Measurements from ENCODE around the gene RABL6. TPM values are rescaled to one million over a fixed set of nuclear protein-coding genes. Genes with fewer than 3 reads are reported as not detected.
"Not testable (repeated sequence)": the region's sequence is repeated elsewhere in the genome, so short reads cannot be mapped to it uniquely, and the experiment has no call there.

RABL6 gene
- polyA plus RNA-seq, 3 donors = 58.6 to 61.1 (median 59.7) TPM

GRCh38 chr9:136832581-136832980, 24.8 kb downstream of the RABL6 start:
- no peak for DNase-seq (ENCODE audit: low read depth in 3 of 3, low spot score in 2 of 3)

DNA sequence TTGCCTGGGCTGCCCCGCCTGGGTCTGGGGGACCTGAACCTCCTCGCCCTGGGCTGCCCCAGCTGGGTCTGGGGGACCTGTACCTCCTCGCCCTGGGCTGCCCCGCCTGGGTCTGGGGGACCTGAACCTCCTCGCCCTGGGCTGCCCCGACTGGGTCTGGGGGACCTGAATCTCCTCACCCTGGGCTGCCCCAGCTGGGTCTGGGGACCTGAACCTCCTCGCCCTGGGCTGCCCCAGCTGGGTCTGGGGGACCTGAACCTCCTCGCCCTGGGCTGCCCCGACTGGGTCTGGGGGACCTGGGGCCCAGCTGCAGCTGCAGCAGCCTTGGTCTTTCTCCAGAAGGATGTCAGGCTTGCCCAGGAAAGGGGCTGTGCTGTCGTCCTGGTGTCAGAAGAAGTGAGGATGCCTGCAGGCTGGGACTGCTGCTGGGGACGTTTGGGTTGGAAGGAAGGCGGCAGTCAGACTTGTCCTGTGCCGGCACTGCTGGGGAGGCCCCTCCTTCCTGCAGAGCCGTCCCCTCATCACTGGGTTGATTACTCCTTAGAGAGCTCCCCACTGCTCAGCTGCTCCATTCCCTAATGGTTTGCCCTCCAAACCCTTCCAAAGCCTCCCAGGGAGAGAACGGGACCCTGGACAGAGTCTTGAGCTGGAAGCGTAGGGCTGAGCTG, 25.8 kb downstream of the RABL6 start:
- DNase-seq (ENCODE audit: low read depth in 3 of 3, low spot score in 2 of 3) = not testable (repeated sequence)

- no peak for DNase-seq (ENCODE audit: low read depth in 3 of 3, low spot score in 2 of 3)
Observed at GRCh38 chr9:136835162-136835931, 27.6 kb downstream of the RABL6 start.

- DNase-seq (ENCODE audit: low read depth in 3 of 3, low spot score in 2 of 3) = no peak
Observed at GRCh38 chr9:136835932-136836904, 28.5 kb downstream of the RABL6 start.

DNA sequence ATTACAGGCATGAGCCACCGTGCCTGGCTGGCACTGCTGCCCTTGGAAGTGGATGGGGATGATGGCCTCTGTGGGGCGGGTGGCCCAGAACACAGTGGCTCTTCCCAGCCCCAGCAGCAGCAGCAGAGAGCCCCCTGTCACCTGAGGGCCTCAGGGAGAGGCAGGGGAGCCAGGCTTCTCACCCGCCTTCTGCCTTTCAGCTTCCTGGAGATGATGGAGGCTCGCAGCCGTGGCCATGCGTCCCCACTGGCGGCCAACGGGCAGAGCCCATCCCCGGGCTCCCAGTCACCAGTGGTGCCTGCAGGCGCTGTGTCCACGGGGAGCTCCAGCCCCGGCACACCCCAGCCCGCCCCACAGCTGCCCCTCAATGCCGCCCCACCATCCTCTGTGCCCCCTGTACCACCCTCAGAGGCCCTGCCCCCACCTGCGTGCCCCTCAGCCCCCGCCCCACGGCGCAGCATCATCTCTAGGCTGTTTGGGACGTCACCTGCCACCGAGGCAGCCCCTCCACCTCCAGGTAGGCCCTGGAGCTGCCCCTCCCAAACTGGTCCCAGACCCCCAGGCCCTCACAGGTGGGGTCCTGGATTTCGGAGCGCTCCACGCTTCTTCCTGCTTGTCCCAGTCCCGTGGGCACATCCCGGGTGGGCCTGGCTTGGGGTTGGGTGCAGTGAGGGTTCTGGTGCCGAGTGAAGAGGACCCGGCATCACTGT, 29.6 kb downstream of the RABL6 start:
- DNase-seq (ENCODE audit: low read depth in 3 of 3, low spot score in 2 of 3) = no peak

- not testable (repeated sequence) for DNase-seq (ENCODE audit: low read depth in 3 of 3, low spot score in 2 of 3)
Observed at GRCh38 chr9:136837856-136838277, 30.1 kb downstream of the RABL6 start.

- no peak for DNase-seq (ENCODE audit: low read depth in 3 of 3, low spot score in 2 of 3)
Observed at GRCh38 chr9:136838314-136839228, 30.8 kb downstream of the RABL6 start.

DNA sequence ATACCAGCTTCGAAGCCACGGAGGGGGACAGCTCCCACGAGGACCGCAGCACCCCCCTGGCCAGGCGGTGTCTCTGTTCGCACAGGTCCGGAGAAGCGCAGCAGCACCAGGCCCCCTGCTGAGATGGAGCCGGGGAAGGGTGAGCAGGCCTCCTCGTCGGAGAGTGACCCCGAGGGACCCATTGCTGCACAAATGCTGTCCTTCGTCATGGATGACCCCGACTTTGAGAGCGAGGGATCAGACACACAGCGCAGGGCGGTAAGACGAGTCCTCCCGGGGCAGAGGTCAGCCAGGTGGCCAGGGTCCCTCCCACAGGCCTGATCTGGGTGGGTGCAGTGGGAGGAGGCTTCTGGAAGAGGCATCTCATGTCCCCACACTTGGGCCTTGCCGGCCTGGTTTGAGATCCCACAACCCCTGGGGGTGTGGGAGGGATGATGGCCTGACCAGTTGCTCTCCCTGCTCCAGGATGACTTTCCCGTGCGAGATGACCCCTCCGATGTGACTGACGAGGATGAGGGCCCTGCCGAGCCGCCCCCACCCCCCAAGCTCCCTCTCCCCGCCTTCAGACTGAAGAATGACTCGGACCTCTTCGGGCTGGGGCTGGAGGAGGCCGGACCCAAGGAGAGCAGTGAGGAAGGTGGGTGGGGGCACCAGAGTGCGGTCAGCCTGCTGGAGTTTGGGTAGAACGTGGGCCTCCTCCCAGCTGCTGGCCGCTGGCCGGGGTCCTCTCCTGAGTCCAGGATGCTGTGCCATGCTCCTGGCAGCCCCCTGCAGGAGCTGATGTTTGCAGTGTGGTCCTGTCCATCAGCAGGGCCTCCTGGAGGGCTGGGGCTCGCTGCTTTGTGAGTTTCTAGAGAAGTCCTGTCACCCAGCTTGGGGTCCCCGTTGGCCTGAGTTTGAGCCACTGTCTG, 31.7 kb downstream of the RABL6 start:
- DNase-seq (ENCODE audit: low read depth in 3 of 3, low spot score in 2 of 3) = no peak

DNA sequence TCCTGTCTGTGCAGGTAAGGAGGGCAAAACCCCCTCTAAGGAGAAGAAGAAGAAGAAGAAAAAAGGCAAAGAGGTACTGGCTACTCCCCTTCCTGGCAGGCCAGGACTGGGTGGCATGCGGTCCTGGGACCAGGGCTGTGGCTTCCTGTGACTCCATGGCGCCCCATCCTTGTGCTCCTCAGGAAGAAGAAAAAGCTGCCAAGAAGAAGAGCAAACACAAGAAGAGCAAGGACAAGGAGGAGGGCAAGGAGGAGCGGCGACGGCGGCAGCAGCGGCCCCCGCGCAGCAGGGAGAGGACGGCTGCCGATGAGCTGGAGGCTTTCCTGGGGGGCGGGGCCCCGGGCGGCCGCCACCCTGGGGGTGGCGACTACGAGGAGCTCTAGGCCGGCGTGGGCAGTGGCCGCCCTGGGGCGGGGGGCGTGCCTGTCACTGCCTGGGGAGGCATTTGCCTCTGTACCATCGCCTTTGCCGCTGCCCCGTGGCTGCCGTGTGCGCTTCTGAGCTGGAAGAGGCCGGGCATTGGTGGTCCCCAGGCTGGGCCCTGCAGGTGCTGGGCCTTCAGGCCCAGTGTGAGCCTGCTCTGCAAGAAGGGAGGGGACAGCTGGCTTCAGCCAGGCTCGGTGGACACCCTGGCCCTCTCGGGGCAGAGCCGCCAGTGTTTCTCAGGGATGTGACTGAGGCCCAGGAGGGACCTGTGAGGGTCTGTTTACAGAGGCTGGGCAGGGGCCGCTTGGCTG, 32.6 kb downstream of the RABL6 start:
- no peak for DNase-seq (ENCODE audit: low read depth in 3 of 3, low spot score in 2 of 3)

- DNase-seq (ENCODE audit: low read depth in 3 of 3, low spot score in 2 of 3) = no peak
Observed at GRCh38 chr9:136840877-136841645, 33.3 kb downstream of the RABL6 start.

GRCh38 chr9:136841646-136842379, 34.1 kb downstream of the RABL6 start:
- not testable (repeated sequence) for DNase-seq (ENCODE audit: low read depth in 3 of 3, low spot score in 2 of 3)

DNA sequence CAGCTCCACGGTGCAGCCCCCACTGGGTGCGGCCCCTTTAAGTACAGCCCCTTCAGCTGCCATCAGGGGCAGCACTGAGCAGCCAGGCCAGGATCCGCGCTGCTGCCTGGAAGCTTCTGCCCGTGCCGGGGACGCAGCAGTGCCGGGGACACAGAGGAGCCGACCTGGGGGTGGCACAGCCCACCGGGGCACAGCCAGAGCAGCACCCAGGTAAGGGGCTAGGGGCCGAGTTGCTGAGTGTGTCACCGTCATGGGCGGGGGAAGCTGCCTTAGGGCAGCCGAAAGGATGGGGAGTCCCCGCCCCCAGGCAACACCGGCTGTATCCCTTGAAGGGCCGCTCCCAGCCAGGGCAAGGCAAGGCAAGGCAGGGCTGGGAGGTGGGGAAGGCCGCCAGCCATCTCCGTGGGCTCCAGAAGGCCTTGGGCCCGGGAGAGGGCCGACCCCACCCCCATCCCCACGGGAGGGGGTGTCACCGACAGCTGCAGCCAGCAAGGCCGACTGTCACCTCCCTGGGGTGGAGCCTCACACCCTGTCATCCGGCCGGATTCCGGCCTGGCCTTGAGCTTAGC, 34.7 kb downstream of the RABL6 start, which contains the start of gene AJM1:
Gene AJM1 (plus strand): TSS at position 99 of the 569 bp plus-strand sequence. CDS start 1,937 bp downstream, outside the sequence.
- DNase-seq (ENCODE audit: low read depth in 3 of 3, low spot score in 2 of 3) = peak in 2 of 3 donors; percentile 48 to 66

DNA sequence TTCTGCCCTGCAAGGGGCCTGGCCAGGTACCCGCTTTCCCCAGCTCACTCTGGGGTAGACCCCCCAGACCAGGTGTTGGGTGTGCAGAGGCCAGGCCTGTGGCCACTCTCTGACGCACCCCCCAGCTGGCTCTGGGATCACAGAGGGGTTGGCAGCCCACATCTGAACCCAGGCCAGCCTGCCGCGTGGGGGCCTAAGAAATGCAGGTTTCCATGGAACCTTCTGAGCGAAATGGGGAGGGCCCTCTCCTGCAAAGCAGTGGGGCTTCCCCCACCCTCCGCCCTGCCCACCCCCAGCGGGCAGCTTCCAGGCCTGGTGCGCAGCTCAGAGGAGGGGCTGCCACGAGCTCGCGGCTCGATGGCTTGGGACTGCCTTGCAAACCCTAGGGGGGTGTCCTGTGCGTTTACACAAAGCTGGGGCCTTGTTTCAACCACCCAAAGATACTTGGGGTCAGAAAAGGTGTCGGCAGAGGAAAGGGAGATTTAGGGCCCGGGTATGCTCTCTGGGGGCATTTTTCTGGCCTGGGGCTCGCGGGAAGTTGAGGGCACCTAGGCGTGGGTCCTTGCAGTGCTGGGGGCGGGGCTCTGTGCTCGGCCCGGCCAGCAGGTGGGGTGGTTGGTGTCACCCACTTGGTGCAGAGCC, 35.5 kb downstream of the RABL6 start:
- DNase-seq (ENCODE audit: low read depth in 3 of 3, low spot score in 2 of 3) = not testable (repeated sequence)

DNA sequence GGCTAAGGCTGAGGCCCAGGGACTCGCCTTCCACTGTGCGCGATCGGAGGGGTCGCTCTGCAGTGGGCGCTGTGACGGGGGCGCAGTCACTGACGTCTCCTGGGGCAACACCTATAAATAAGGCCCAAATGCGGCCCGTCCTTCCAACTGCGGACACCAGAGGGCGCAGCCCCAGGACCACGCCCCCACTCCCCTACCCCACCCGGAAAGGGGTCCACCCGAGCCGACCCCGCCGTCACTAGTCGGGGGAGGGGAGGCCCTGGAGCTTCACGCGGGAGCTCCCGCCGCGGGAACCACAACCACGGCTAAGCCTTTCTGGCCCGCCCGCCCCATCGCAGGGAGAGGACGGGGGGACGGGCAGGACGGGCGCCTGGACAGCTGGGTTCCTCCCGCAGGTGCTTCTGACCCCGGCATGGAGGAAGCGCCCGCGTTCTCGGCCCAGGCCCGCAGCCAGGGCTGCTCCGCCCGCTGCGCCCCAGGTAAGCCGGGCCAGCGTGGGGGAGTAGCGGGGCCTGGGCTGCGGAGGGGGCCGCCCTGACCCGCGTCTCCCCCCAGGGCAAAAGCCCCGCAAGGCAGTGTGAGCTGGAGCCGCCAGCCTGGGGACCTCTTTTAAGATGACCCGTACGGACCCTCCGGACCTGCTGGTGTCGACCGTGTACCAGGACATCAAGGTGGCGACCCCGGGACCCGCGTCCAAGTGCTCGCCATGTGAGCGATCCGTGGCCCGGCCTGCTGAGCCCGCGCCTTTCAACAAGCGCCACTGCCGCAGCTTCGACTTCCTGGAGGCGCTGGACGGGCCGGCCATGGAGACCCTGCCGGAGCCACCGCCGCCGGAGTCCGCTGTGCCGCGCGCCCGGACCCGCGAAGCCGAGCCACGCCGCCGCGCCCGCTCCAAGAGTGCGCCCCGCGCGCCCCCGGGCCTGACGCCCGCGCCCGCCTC, 36.3 kb downstream of the RABL6 start:
- not testable (repeated sequence) for DNase-seq (ENCODE audit: low read depth in 3 of 3, low spot score in 2 of 3)
